ENCODE results near the gene SPRN.

SPRN gene

GRCh38 chr10:133458021-133458709 lies 33.7 kb upstream of the SPRN start:
- H3K4me3 ChIP-seq (ENCODE audit: insufficient read depth, low read length, poor library complexity, severe bottlenecking) = no peak overlapping the region
- H4K20me1 ChIP-seq (ENCODE audit: low read depth, low read length) = no peaks in the 10 kb centered on the region
- H3K4me2 ChIP-seq (ENCODE audit: low read depth, low read length, poor library complexity, severe bottlenecking) = no peak overlapping the region
- TF ChIP-seq CTCF (IDR thresholded peaks at IDR 0.05; ENCODE audit: insufficient read depth, low read length, poor library complexity, severe bottlenecking) = no peak
- TF ChIP-seq EZH2phosphoT487 (conservative IDR thresholded peaks at IDR 0.05; ENCODE audit: low read length) = no peak
- no peaks in the 10 kb centered on the region for H3K27me3 ChIP-seq (ENCODE audit: low read length)
- H3K79me2 ChIP-seq (ENCODE audit: insufficient read depth, low read length) = no peaks in the 10 kb centered on the region
- H3K9me3 ChIP-seq (ENCODE audit: insufficient read depth, low read length) = no peaks in the 10 kb centered on the region
- H3F3A ChIP-seq (ENCODE audit: insufficient read depth) = no peaks in the 10 kb centered on the region
- no peaks in the 10 kb centered on the region for H3K36me3 ChIP-seq (ENCODE audit: low read length)
- no peak overlapping the region for H3K27ac ChIP-seq (ENCODE audit: low read depth, low read length)
- no peak overlapping the region for H2AFZ ChIP-seq (ENCODE audit: low read depth, low read length, severe bottlenecking)
- no peak overlapping the region for H3K9ac ChIP-seq (ENCODE audit: low read length)
- no peaks in the 10 kb centered on the region for H3K9me2 ChIP-seq (replicated peaks; ENCODE audit: insufficient read depth, low read length)

- Histone ChIP-seq H3K27me3 (ENCODE audit: low read length) (no peaks in the 10 kb centered on the region), H2AFZ (ENCODE audit: low read depth, low read length, severe bottlenecking) (no peak overlapping the region), H3K79me2 (ENCODE audit: insufficient read depth, low read length) (no peaks in the 10 kb centered on the region), H3K9me3 (ENCODE audit: insufficient read depth, low read length) (no peaks in the 10 kb centered on the region), H3K9me2 (replicated peaks; ENCODE audit: insufficient read depth, low read length) (no peaks in the 10 kb centered on the region), H3F3A (ENCODE audit: insufficient read depth) (no peaks in the 10 kb centered on the region), H4K20me1 (ENCODE audit: low read depth, low read length) (no peaks in the 10 kb centered on the region), H3K36me3 (ENCODE audit: low read length) (no peaks in the 10 kb centered on the region), H3K4me2 (ENCODE audit: low read depth, low read length, poor library complexity, severe bottlenecking) (no peak overlapping the region), H3K27ac (ENCODE audit: low read depth, low read length) (no peak overlapping the region), H3K4me3 (ENCODE audit: insufficient read depth, low read length, poor library complexity, severe bottlenecking) (no peak overlapping the region), H3K9ac (ENCODE audit: low read length) (no peak overlapping the region)
- TF ChIP-seq CTCF (IDR thresholded peaks at IDR 0.05; ENCODE audit: insufficient read depth, low read length, poor library complexity, severe bottlenecking) (no peak), EZH2phosphoT487 (conservative IDR thresholded peaks at IDR 0.05; ENCODE audit: low read length) (no peak)
Measured at GRCh38 chr10:133457100-133457841, 32.8 kb upstream of the SPRN start.

GRCh38 chr10:133456041-133456951 lies 31.9 kb upstream of the SPRN start:
- Histone ChIP-seq H3K9ac (ENCODE audit: low read length) (no peak overlapping the region), H3K36me3 (ENCODE audit: low read length) (no peaks in the 10 kb centered on the region), H2AFZ (ENCODE audit: low read depth, low read length, severe bottlenecking) (no peak overlapping the region), H3K9me3 (ENCODE audit: insufficient read depth, low read length) (no peaks in the 10 kb centered on the region), H3K27me3 (ENCODE audit: low read length) (no peaks in the 10 kb centered on the region), H4K20me1 (ENCODE audit: low read depth, low read length) (no peaks in the 10 kb centered on the region), H3K27ac (ENCODE audit: low read depth, low read length) (no peak overlapping the region), H3K4me2 (ENCODE audit: low read depth, low read length, poor library complexity, severe bottlenecking) (no peak overlapping the region), H3K4me3 (ENCODE audit: insufficient read depth, low read length, poor library complexity, severe bottlenecking) (no peak overlapping the region), H3K79me2 (ENCODE audit: insufficient read depth, low read length) (no peaks in the 10 kb centered on the region), H3K9me2 (replicated peaks; ENCODE audit: insufficient read depth, low read length) (no peaks in the 10 kb centered on the region), H3F3A (ENCODE audit: insufficient read depth) (no peaks in the 10 kb centered on the region)
- TF ChIP-seq CTCF (IDR thresholded peaks at IDR 0.05; ENCODE audit: insufficient read depth, low read length, poor library complexity, severe bottlenecking) (no peak), EZH2phosphoT487 (conservative IDR thresholded peaks at IDR 0.05; ENCODE audit: low read length) (no peak)

All from SU-DHL-6 (cell line).